AG10803 (cell line): Measurements from ENCODE around the gene DRAP1.

Source experiments
- DNase-seq: peaks from one replicate; pipeline ENCODE4 v3.0.0; 2010; ENCODE audit warnings: low read depth
- H3K4me3 ChIP-seq: 2 replicates; pipeline ENCODE4 v1.5.1; 2011; ENCODE audit warnings: mild to moderate bottlenecking, low read length, control low read depth
- TF ChIP-seq, protein P1 (sequence below): conservative IDR thresholded peaks from 2 replicates; pipeline ENCODE4 v1.5.1; 2011; ENCODE audit warnings: mild to moderate bottlenecking, low read length, control low read depth, inconsistent platforms

Gene DRAP1

DNA sequence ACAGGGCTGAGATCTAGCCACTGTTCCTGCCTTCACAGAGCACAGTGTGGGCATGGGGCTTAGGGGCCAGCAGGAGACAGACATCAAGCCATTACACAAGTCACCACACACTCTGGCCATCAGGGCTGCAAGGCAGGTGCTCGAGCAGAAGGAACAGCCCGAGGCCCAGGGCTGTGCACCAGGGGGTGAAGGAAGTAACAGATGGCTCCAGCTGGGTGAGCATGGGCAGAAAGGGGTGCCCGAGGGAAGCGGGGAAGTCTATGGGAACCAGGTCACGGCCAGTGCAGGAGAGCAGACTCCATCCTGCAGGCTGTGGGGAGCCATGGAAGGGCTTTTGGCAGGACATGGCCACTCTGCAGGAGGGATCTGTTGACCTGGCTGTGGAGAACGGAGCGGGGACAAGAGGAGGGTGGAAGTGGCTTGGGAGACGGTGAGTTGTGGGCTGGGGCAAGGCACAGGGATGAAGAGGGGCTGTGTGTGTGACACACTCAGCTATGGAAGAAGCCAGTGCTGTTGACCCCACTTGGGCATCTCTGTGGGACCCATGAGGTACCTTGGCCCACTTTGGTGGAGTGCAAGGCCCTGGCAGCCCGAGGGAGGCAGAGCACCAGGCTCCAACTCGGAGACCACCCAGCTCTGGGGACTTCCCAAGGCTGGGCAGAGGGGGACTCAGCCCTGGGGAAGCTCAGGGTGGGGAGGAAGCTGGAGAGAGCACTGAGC lies 4.0 kb upstream of the DRAP1 start:
- TF ChIP-seq, protein P1, sequence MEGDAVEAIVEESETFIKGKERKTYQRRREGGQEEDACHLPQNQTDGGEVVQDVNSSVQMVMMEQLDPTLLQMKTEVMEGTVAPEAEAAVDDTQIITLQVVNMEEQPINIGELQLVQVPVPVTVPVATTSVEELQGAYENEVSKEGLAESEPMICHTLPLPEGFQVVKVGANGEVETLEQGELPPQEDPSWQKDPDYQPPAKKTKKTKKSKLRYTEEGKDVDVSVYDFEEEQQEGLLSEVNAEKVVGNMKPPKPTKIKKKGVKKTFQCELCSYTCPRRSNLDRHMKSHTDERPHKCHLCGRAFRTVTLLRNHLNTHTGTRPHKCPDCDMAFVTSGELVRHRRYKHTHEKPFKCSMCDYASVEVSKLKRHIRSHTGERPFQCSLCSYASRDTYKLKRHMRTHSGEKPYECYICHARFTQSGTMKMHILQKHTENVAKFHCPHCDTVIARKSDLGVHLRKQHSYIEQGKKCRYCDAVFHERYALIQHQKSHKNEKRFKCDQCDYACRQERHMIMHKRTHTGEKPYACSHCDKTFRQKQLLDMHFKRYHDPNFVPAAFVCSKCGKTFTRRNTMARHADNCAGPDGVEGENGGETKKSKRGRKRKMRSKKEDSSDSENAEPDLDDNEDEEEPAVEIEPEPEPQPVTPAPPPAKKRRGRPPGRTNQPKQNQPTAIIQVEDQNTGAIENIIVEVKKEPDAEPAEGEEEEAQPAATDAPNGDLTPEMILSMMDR, result no peak
- peak overlapping the region; percentile 36 for H3K4me3 ChIP-seq
- DNase-seq, result no peak

DNA sequence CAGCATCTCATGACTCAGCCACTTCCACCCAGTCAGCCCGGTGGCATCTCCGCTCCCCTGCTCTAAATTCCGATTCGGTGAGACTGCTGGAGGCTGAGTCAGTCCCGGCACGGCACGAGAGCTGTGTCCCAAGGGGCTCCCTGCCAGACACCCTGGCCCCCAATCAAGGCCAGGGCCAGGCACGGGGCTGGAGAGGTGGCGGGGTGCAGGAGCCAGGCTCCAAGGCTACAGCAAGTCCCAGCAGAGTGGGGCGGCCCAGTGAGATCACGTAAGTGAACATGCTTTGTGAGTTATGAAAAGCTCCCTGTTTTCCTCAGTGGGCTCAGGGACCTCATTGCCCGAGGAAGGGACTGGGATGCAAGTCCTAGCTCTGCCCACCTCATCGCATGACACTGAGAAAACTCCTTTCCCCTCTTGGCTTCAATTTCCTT lies 3.4 kb upstream of the DRAP1 start:
- peak overlapping the region; percentile 93 for H3K4me3 ChIP-seq
- peak; percentile 98 for DNase-seq
- TF ChIP-seq, protein P1, result no peak

DNA sequence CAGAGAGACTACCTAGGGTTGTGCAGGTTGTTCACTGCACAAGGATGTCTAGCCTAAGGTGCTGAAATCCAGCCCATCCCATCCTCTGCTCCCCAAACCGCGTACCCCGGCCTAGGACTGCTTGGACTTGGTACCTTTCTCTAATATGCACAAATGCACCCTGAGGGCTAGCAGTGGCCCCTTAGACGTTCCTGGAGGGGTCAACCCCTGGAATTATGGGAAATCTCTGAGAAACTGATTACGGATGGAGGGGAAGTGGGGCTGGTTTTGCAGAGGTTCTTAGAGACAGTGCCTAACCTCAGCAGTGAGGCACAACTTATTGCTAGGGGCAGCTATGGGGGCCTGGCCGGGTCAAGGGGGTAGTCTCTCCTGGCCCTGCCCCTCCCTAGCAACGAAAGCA lies 2.8 kb upstream of the DRAP1 start:
- TF ChIP-seq, protein P1, result no peak
- DNase-seq, result no peak
- peak overlapping the region; percentile 93 for H3K4me3 ChIP-seq

DNA sequence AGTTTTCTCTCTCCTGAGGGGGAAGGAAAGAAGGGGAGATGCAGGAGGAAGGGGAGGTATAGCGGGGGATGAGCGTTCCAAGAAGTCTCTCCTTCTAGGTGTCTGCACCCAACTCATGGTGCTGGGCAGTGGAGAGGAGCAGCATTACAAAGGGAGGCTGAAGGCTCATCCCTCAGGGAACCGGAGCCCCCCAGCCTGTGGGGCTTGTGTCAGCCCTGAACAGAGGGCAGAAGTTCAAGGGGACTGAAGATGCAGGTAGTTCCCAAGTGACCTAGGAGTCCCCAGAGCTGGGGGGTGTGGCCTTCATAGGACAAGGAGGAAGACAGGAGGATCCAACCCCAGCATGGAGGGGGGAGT lies 2.2 kb upstream of the DRAP1 start:
- TF ChIP-seq, protein P1, result no peak
- H3K4me3 ChIP-seq, result peak overlapping the region; percentile 93
- DNase-seq, result no peak

DNA sequence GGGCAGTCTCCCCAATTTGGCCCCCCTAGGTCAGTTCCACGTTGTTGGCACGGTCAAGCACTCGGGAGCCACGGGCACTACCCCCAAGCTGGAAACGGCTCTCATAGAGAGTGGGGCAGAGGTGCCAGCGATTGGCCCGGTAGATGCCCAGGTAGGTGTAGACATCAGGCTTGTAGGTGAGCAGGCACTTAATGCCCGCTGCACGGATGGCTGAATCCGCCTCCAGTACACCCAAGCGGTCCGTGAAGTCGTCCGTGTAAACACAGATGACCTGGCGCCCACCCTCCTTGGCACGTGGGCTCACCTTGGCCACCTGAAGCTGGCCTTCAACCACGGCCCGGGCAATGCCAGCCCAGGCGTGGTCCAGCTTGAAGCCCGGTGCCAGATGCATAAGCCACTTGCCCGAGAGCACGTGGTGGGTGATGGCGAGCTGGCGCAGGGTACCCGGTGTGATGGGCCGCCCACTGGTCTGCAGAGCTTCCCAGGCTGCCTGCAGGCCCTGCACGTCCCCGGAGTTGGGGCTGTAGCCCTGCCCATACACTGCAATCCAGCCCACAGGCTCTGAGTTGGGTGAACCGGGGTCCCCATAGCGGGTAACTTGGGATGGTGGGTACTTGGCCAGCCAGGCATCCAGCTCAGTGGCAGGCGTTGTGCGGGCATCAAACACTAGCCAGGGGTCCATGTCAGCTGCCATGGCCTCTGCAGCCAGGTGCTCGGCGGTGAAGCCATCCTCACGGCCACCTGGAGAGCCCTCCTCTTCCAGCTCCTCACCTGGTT lies 1.6 kb upstream of the DRAP1 start:
- peak overlapping the region; percentile 93 for H3K4me3 ChIP-seq
- TF ChIP-seq, protein P1, result no peak
- DNase-seq, result no peak

DNA sequence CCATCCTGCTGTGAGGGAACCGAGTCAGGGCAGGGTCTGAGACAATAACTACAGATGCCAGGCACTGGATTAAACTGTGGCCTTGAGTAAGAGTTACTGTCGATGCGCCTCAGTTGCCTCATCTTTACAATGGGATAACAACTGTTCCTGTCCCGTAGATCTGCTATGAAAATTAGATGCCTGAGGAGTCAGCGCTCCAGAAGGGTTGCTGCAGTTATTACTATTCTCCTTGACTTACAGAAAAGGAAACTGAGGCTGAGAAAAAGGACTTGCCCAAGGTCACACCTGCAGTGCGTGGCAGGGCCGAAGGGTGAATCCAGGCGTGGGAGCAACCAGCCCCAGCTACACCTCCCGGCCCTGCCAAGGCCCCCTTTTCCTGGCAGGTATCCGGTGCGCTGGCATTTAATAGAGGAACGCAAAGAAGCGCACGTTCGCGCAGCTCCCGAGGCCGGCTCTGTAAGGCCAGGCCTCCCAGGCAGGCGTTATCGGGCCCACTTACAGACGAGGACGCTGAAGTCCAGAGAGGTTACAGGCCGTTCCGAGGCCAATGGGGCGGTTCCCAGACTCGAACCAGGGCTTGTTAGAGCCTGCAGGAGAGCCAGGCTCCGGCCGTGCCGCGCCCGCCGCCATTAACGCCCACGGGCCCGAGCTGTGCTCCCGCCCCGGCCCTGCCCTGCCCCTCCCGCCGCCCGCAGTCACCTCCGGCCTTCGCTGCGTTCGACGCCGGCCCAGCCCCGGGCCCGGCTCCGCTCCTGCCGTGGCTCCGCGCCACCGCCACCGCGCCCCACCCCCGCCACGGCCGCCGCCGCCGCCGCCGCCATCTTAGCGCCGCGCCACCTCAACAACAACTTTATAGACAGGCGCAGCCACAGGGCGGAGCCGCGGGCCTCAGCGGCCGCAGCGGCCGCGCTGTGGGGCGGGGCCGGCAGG lies 750 bp upstream of the DRAP1 start, which contains the start of gene C11orf68:
TSS of gene C11orf68 (minus strand) at position 852 of the 930 bp plus-strand sequence. CDS start at position 821, 31 bp downstream.
- peak within 1 kb of the TSS; percentile 93 for H3K4me3 ChIP-seq
- no peak for DNase-seq
- TF ChIP-seq, protein P1, result no peak
